ENCODE data around the gene ACP6. TPM values are rescaled to one million over a fixed set of nuclear protein-coding genes. Genes with fewer than 3 reads are reported as not detected.

Gene ACP6
- total and polyA plus RNA-seq, 2 of the 13 experiments (the other 11 are each of a cell fraction or from before 2014, with no cell fraction given), result 18.1 to 33.7 TPM

GRCh38 chr1:147612366-147612765, 58.0 kb downstream of the ACP6 start (continued):
- TF ChIP-seq ZNF687 (CRISPR knock-in tag; IDR thresholded peaks at IDR 0.05) (no peak), ZNF33B (CRISPR knock-in tag; IDR thresholded peaks at IDR 0.05) (no peak), ZNF782 (CRISPR knock-in tag; IDR thresholded peaks at IDR 0.05; ENCODE audit: borderline replicate concordance) (no peak), RXRB (CRISPR knock-in tag; IDR thresholded peaks at IDR 0.05; ENCODE audit: borderline replicate concordance) (peak; percentile 71), SATB2 (CRISPR knock-in tag; IDR thresholded peaks at IDR 0.05) (no peak), UBTF (CRISPR knock-in tag; IDR thresholded peaks at IDR 0.05) (no peak), ZNF773 (CRISPR knock-in tag; IDR thresholded peaks at IDR 0.05; ENCODE audit: borderline replicate concordance) (no peak), ZNF329 (CRISPR knock-in tag; IDR thresholded peaks at IDR 0.05; ENCODE audit: low read depth) (no peak), SALL1 (CRISPR knock-in tag; IDR thresholded peaks at IDR 0.05) (peak; percentile 56), TBL1XR1 (IDR thresholded peaks at IDR 0.05; ENCODE audit: borderline replicate concordance, low read length, partially characterized antibody) (no peak), ZBTB37 (CRISPR knock-in tag; IDR thresholded peaks at IDR 0.05) (no peak), SOX5 (CRISPR knock-in tag; IDR thresholded peaks at IDR 0.05; ENCODE audit: borderline replicate concordance) (peak; percentile 87), ZNF180 (CRISPR knock-in tag; IDR thresholded peaks at IDR 0.05; ENCODE audit: borderline replicate concordance, low read depth) (no peak), ZNF563 (CRISPR knock-in tag; IDR thresholded peaks at IDR 0.05) (no peak)
- TF ChIP-seq, protein P1, sequence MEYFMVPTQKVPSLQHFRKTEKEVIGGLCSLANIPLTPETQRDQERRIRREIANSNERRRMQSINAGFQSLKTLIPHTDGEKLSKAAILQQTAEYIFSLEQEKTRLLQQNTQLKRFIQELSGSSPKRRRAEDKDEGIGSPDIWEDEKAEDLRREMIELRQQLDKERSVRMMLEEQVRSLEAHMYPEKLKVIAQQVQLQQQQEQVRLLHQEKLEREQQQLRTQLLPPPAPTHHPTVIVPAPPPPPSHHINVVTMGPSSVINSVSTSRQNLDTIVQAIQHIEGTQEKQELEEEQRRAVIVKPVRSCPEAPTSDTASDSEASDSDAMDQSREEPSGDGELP (IDR thresholded peaks at IDR 0.05; ENCODE audit: borderline replicate concordance, low read depth), result peak; percentile 97
- TF ChIP-seq, protein P2, sequence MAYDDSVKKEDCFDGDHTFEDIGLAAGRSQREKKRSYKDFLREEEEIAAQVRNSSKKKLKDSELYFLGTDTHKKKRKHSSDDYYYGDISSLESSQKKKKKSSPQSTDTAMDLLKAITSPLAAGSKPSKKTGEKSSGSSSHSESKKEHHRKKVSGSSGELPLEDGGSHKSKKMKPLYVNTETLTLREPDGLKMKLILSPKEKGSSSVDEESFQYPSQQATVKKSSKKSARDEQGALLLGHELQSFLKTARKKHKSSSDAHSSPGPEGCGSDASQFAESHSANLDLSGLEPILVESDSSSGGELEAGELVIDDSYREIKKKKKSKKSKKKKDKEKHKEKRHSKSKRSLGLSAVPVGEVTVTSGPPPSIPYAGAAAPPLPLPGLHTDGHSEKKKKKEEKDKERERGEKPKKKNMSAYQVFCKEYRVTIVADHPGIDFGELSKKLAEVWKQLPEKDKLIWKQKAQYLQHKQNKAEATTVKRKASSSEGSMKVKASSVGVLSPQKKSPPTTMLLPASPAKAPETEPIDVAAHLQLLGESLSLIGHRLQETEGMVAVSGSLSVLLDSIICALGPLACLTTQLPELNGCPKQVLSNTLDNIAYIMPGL (CRISPR knock-in tag; IDR thresholded peaks at IDR 0.05; ENCODE audit: borderline replicate concordance in 1 of 2, low read depth in 1 of 2), result no peak
- TF ChIP-seq, protein P3, sequence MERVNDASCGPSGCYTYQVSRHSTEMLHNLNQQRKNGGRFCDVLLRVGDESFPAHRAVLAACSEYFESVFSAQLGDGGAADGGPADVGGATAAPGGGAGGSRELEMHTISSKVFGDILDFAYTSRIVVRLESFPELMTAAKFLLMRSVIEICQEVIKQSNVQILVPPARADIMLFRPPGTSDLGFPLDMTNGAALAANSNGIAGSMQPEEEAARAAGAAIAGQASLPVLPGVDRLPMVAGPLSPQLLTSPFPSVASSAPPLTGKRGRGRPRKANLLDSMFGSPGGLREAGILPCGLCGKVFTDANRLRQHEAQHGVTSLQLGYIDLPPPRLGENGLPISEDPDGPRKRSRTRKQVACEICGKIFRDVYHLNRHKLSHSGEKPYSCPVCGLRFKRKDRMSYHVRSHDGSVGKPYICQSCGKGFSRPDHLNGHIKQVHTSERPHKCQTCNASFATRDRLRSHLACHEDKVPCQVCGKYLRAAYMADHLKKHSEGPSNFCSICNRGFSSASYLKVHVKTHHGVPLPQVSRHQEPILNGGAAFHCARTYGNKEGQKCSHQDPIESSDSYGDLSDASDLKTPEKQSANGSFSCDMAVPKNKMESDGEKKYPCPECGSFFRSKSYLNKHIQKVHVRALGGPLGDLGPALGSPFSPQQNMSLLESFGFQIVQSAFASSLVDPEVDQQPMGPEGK (CRISPR knock-in tag; IDR thresholded peaks at IDR 0.05), result peak; percentile 73
